Gastroesophageal sphincter (tissue), 4 donors: ENCODE results near the gene CASP12. TPM values are rescaled to one million over a fixed set of nuclear protein-coding genes. Genes with fewer than 3 reads are reported as not detected.

ENCODE experiments used
- ATAC-seq: fragments of 150-250 bp; one replicate; pipeline ENCODE4 v1.9.1; 2016; ENCODE audit warnings: mild to moderate bottlenecking, moderate library complexity
- H3K27ac ChIP-seq, 4 donors: fragments of 200-600 bp; sonication (generic) in 3 of 4; 1 replicate in 3 of 4; 2 replicates in 1 of 4; pipeline ENCODE4 v1.5.1; 2016 to 2019
- H3K27me3 ChIP-seq: fragments of 200-600 bp; sonication (generic); one replicate; pipeline ENCODE4 v1.5.1; 2019
- H3K36me3 ChIP-seq, 2 donors: fragments of 200-600 bp; sonication (generic); one replicate each; pipeline ENCODE4 v1.5.1; 2019; ENCODE audit warnings: control low read depth in 1 of 2
- H3K4me1 ChIP-seq, 3 donors: fragments of 200-600 bp; sonication (generic); 1 replicate in 2 of 3; 2 replicates in 1 of 3; pipeline ENCODE4 v1.5.1; 2016 to 2019; ENCODE audit warnings: control low read depth in 2 of 3
- H3K4me3 ChIP-seq, 2 donors: fragments of 200-600 bp; sonication (generic); one replicate each; pipeline ENCODE4 v1.5.1; 2019; ENCODE audit warnings: mild to moderate bottlenecking in 1 of 2, moderate library complexity in 1 of 2
- H3K9me3 ChIP-seq, 3 donors: fragments of 200-600 bp; sonication (generic); one replicate each; pipeline ENCODE4 v1.5.1; 2017 to 2019; ENCODE audit warnings: control low read depth in 2 of 3
- EP300 ChIP-seq: sonication (generic); formaldehyde crosslinking; IDR thresholded peaks from one replicate; pipeline ENCODE4 v1.6.1; 2017; ENCODE audit warnings: antibody characterized with exemption, mild to moderate bottlenecking
- POLR2A ChIP-seq, 2 donors: fragments of 450-650 bp; IDR thresholded peaks; one replicate each; pipeline ENCODE4 v1.6.1; 2017; ENCODE audit warnings: antibody characterized with exemption in 2 of 2, mild to moderate bottlenecking in 2 of 2, moderate library complexity in 1 of 2
- POLR2AphosphoS5 ChIP-seq: sonication (generic); formaldehyde crosslinking; IDR thresholded peaks from one replicate; pipeline ENCODE4 v1.6.1; 2017; ENCODE audit warnings: antibody characterized with exemption
- WGBS, 2 donors: methylation state at CpG; one replicate each; pipeline ENCODE4 v1.1.5; 2018; ENCODE audit warnings: low coverage in 1 of 2; 5-methylcytosine and 5-hydroxymethylcytosine counted together
- small RNA-seq, 4 donors: library from RNA; depleted of rRNA; stranded (forward); fragments of <200 nt; gene quantifications; one replicate each; pipeline ENCODE3, GENCODE V24; 2016
- total RNA-seq, 4 donors: library from RNA; depleted of rRNA; stranded (reverse); fragments of >200 nt; gene quantifications; one replicate each; pipeline ENCODE4 v1.1.0, GENCODE V29; 2016
- TF ChIP-seq, protein P1 (sequence below), 4 experiments: fragments of 200-600 bp in 2 of 4; fragments of 450-650 bp in 2 of 4; sonication (generic) in 1 of 4; IDR thresholded peaks; one replicate each; pipeline ENCODE4 v1.5.1; 2017 to 2019; ENCODE audit warnings: antibody characterized with exemption in 4 of 4, mild to moderate bottlenecking in 2 of 4, moderate library complexity in 2 of 4

Gene CASP12
- total RNA-seq, 4 donors from 2014 or later, result 1.2 to 8.9 (median 2.2) TPM

DNA sequence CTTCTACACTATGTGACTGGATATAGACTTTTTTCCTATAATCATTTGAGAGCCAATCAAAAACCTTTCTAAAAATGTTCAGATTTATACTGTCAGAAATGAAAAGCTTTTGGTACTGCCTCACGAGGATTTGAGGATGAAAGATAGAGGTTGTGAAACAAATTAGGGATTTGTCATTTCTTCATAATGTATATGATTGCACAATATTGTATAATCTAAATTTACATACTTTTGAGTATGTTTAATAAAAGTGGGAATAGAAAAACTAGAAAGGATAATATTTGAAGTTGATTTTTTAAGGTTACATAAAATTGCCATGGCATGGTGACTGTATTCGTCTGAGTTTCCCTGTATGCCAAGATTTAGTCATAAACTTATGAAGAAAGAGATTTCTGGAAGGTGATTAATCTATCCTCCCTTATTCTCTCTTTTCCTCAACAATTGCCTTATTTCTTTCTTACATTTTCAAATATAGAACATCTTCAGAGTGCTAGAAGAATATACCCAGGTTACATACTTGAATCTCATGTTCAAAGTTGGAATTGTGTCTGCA, 56.2 kb downstream of the CASP12 start:
- WGBS, 2 donors, result 50 to 64% methylated on average over 1 to 2 of the region's 2 CpGs
- peaks cover 0 to 12% (median 0%) of the 10 kb centered on the region in 3 donors for H3K9me3 ChIP-seq
- H3K27me3 ChIP-seq, result no peaks in the 10 kb centered on the region
- H3K4me1 ChIP-seq, result no peaks in the 10 kb centered on the region
- TF ChIP-seq, protein P1, sequence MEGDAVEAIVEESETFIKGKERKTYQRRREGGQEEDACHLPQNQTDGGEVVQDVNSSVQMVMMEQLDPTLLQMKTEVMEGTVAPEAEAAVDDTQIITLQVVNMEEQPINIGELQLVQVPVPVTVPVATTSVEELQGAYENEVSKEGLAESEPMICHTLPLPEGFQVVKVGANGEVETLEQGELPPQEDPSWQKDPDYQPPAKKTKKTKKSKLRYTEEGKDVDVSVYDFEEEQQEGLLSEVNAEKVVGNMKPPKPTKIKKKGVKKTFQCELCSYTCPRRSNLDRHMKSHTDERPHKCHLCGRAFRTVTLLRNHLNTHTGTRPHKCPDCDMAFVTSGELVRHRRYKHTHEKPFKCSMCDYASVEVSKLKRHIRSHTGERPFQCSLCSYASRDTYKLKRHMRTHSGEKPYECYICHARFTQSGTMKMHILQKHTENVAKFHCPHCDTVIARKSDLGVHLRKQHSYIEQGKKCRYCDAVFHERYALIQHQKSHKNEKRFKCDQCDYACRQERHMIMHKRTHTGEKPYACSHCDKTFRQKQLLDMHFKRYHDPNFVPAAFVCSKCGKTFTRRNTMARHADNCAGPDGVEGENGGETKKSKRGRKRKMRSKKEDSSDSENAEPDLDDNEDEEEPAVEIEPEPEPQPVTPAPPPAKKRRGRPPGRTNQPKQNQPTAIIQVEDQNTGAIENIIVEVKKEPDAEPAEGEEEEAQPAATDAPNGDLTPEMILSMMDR (IDR thresholded peaks at IDR 0.05), result no peak
- TF ChIP-seq POLR2AphosphoS5 (no peak), POLR2A (IDR thresholded peaks at IDR 0.05) (no peak), EP300 (no peak)
- H3K27ac ChIP-seq, result no peak overlapping the region
- no peak overlapping the region for H3K4me3 ChIP-seq
- ATAC-seq, result no peak
- H3K36me3 ChIP-seq, result no peaks in the 10 kb centered on the region

- 45% methylated on average over 1 of the region's 1 CpG; no CpG with 5 or more reads in 1 of the 2 donors for WGBS, 2 donors
- TF ChIP-seq, protein P1 (IDR thresholded peaks at IDR 0.05), result no peak
- TF ChIP-seq POLR2AphosphoS5 (no peak), EP300 (no peak), POLR2A (IDR thresholded peaks at IDR 0.05) (no peak)
Observed at GRCh38 chr11:104841185-104841584, 57.1 kb downstream of the CASP12 start.

DNA sequence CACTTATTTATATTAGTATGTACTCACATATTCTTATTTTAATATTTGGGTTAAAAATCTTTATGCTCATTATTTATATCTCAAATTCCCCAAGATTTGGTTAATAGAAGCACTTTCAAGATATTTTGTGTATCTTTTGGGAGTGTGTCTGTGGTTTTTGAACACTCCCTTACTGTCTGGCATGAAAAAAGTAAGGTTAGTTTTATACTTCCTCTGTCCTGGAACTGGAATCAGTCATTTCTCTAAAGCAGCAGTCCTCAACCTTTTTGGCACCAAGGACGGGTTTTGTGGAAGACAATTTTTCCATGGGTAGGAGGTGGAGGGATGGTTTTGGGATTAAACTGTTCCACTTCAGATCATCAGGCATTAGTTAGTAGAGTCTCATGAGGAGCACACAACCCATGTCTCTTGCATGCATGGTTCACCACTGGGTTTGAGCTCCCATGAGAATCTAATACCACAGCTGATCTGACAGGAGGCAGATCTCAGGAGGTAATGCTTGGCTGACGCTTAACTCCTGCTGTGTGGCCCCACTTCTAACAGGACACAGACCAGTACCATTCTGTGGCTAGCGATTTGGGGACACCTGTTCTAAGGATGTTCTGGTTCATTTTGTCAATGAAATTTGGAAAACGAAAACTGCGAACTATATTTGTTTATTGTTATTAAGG, 60.2 kb downstream of the CASP12 start:
- H3K9me3 ChIP-seq, result peaks cover 0 to 12% (median 0%) of the 10 kb centered on the region in 3 donors
- H3K4me3 ChIP-seq, result no peak overlapping the region
- no peak for ATAC-seq
- H3K36me3 ChIP-seq, result no peaks in the 10 kb centered on the region
- no peaks in the 10 kb centered on the region for H3K4me1 ChIP-seq
- H3K27me3 ChIP-seq, result no peaks in the 10 kb centered on the region
- WGBS, 2 donors, result 91 to 95% methylated on average over 3 to 4 of the region's 5 CpGs
- no peak for TF ChIP-seq EP300
- no peak for TF ChIP-seq POLR2AphosphoS5
- TF ChIP-seq, protein P1 (IDR thresholded peaks at IDR 0.05), result no peak
- TF ChIP-seq POLR2A (IDR thresholded peaks at IDR 0.05), result no peak
- H3K27ac ChIP-seq, result no peak overlapping the region

More at GRCh38 chr11:104841185-104841584, 57.1 kb downstream of the CASP12 start:
- Histone ChIP-seq H3K4me3 (no peak overlapping the region), H3K9me3 (peaks cover 0 to 12% (median 0%) of the 10 kb centered on the region in 3 donors), H3K4me1 (no peaks in the 10 kb centered on the region), H3K36me3 (no peaks in the 10 kb centered on the region), H3K27me3 (no peaks in the 10 kb centered on the region), H3K27ac (no peak overlapping the region)
- no peak for ATAC-seq

DNA sequence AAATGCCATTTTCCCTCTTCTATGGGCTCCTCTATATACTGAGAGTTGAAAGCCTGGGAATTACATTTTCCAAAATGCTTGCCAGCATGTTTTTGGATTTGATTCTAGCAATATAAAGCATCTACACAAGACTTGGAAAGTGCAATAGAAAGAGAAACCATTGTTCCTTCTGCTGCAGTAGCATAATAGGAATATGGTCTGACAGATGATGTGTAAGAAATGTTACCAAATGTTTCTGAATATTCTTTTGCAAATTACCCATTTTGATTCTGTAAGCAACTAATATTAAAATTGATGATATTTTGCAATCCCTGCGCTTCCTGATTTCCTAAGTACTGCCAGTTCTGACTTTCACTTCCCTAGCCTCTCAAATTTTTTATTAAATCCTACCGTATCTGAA, 61.6 kb downstream of the CASP12 start:
- TF ChIP-seq POLR2AphosphoS5 (no peak), POLR2A (IDR thresholded peaks at IDR 0.05) (no peak), EP300 (no peak)
- TF ChIP-seq, protein P1 (IDR thresholded peaks at IDR 0.05), result no peak
- ATAC-seq, result no peak
- WGBS, 2 donors, result 39 to 62% methylated on average over 2 of the region's 2 CpGs
- H3K36me3 ChIP-seq, result no peaks in the 10 kb centered on the region
- H3K9me3 ChIP-seq, result peaks cover 0 to 12% (median 0%) of the 10 kb centered on the region in 3 donors
- H3K27me3 ChIP-seq, result no peaks in the 10 kb centered on the region
- no peak overlapping the region for H3K27ac ChIP-seq
- H3K4me3 ChIP-seq, result no peak overlapping the region
- H3K4me1 ChIP-seq, result no peaks in the 10 kb centered on the region

Small RNAs within 50 kb of the gene (small RNA-seq; reads per million reads assigned to genes)
- gene AP002004.1, result 0 reads per million in 4 donors

Other genes with a start within 250 kb of the CASP12 start
- 10 to 100 TPM; 30.0 to 86.6 (median 37.8) TPM for gene CASP4, start 70.1 kb upstream of the CASP12 start, total RNA-seq
- under 1 TPM in 1 of 4 donors, not detected in 3; 0.67 TPM for gene CASP5, start 124.7 kb upstream of the CASP12 start, total RNA-seq
- 10 to 100 TPM in 1 of 4 donors, 1 to 10 TPM in 3; 3.0 to 12.8 (median 7.3) TPM for gene CASP1, start 136.7 kb upstream of the CASP12 start, total RNA-seq
- gene CARD16, start 146.9 kb upstream of the CASP12 start, total RNA-seq, result 1 to 10 TPM; 3.0 to 4.3 (median 3.3) TPM
- gene CARD18, start 241.3 kb upstream of the CASP12 start, total RNA-seq, result not detected